ENCODE measurements around the gene LY6G6D. TPM values are rescaled to one million over a fixed set of nuclear protein-coding genes. Genes with fewer than 3 reads are reported as not detected.

The LY6G6D gene
- total RNA-seq, 1 donor from 2014 or later = not detected

GRCh38 chr6:31742894-31743293 is 27.7 kb downstream of the LY6G6D start:
- Mint-ChIP-seq H3K4me3 (ENCODE audit: unreplicated experiment) (no peak overlapping the region), H3K9me3 (ENCODE audit: low read depth) (no peaks in the 10 kb centered on the region), H3K4me1 (ENCODE audit: low read depth) (peaks cover 27% of the 10 kb centered on the region), H3K27me3 (ENCODE audit: low read depth) (no peaks in the 10 kb centered on the region), H3K36me3 (ENCODE audit: low read depth) (peaks cover 2% of the 10 kb centered on the region), H3K27ac (ENCODE audit: unreplicated experiment) (no peak overlapping the region)
- no peak for DNase-seq (ENCODE audit: low spot score)
- no peak for TF ChIP-seq CTCF (IDR thresholded peaks at IDR 0.05)

- TF ChIP-seq CTCF (IDR thresholded peaks at IDR 0.05) = no peak
- Mint-ChIP-seq H3K4me1 (ENCODE audit: low read depth) (peaks cover 14% of the 10 kb centered on the region), H3K4me3 (ENCODE audit: unreplicated experiment) (no peak overlapping the region), H3K36me3 (ENCODE audit: low read depth) (peaks cover 2% of the 10 kb centered on the region), H3K9me3 (ENCODE audit: low read depth) (no peaks in the 10 kb centered on the region), H3K27me3 (ENCODE audit: low read depth) (no peaks in the 10 kb centered on the region), H3K27ac (ENCODE audit: unreplicated experiment) (no peak overlapping the region)
- no peak for DNase-seq (ENCODE audit: low spot score)
These were observed 29.3 kb downstream of the LY6G6D start for GRCh38 chr6:31744422-31744821.

- Mint-ChIP-seq H3K27me3 (ENCODE audit: low read depth) (no peaks in the 10 kb centered on the region), H3K9me3 (ENCODE audit: low read depth) (no peaks in the 10 kb centered on the region), H3K4me3 (ENCODE audit: unreplicated experiment) (no peak overlapping the region), H3K27ac (ENCODE audit: unreplicated experiment) (no peak overlapping the region), H3K36me3 (ENCODE audit: low read depth) (peaks cover 2% of the 10 kb centered on the region), H3K4me1 (ENCODE audit: low read depth) (peaks cover 14% of the 10 kb centered on the region)
- DNase-seq (ENCODE audit: low spot score) = no peak
- no peak for TF ChIP-seq CTCF (IDR thresholded peaks at IDR 0.05)
These were observed 34.3 kb downstream of the LY6G6D start for GRCh38 chr6:31749301-31750036.

GRCh38 chr6:31750411-31751022 is 35.4 kb downstream of the LY6G6D start:
- H3K27ac Mint-ChIP-seq (ENCODE audit: unreplicated experiment) = no peak overlapping the region
- H3K36me3 Mint-ChIP-seq (ENCODE audit: low read depth) = no peaks in the 10 kb centered on the region
- H3K9me3 Mint-ChIP-seq (ENCODE audit: low read depth) = no peaks in the 10 kb centered on the region
- TF ChIP-seq CTCF (IDR thresholded peaks at IDR 0.05) = no peak
- no peak overlapping the region for H3K4me3 Mint-ChIP-seq (ENCODE audit: unreplicated experiment)
- DNase-seq (ENCODE audit: low spot score) = no peak
- no peaks in the 10 kb centered on the region for H3K27me3 Mint-ChIP-seq (ENCODE audit: low read depth)
- peaks cover 14% of the 10 kb centered on the region for H3K4me1 Mint-ChIP-seq (ENCODE audit: low read depth)

GRCh38 chr6:31752739-31753319 is 37.7 kb downstream of the LY6G6D start:
- H3K4me3 Mint-ChIP-seq (ENCODE audit: unreplicated experiment) = no peak overlapping the region
- peaks cover 10% of the 10 kb centered on the region for H3K4me1 Mint-ChIP-seq (ENCODE audit: low read depth)
- peak overlapping the region; percentile 75 for H3K27ac Mint-ChIP-seq (ENCODE audit: unreplicated experiment)
- no peaks in the 10 kb centered on the region for H3K36me3 Mint-ChIP-seq (ENCODE audit: low read depth)
- no peak for DNase-seq (ENCODE audit: low spot score)
- no peaks in the 10 kb centered on the region for H3K9me3 Mint-ChIP-seq (ENCODE audit: low read depth)
- no peak for TF ChIP-seq CTCF (IDR thresholded peaks at IDR 0.05)
- H3K27me3 Mint-ChIP-seq (ENCODE audit: low read depth) = no peaks in the 10 kb centered on the region

All from chondrocyte (in vitro differentiated cells).